IMR-90 (cell line): ENCODE measurements around the gene TUBA8. TPM values are rescaled to one million over a fixed set of nuclear protein-coding genes. Genes with fewer than 3 reads are reported as not detected.

Experiments
- ATAC-seq: fragments of 200-7000 bp; cut with Tn5 transposase; 2 replicates; pipeline ENCODE4 v1.9.1; 2020; ENCODE audit warnings: low read depth, mild to moderate bottlenecking, moderate library complexity
- BruUV-seq: library from RNA; stranded (reverse); fragments of 400-500 nt; replicated peaks from 2 replicates; lab custom pipeline; 2021; lab: Mats Ljungman, UMichigan
- CTCF ChIA-PET: fragments of 300-600 bp; formaldehyde crosslinking; extraction: SDS; loops from one replicate; lab custom pipeline; 2021; ENCODE audit warnings: antibody characterized with exemption; lab: Yijun Ruan, JAX
- POLR2A ChIA-PET: fragments of 300-600 bp; sonication (Branson Sonifier 250); formaldehyde crosslinking; loops from one replicate; lab custom pipeline; 2022; ENCODE audit warnings: antibody characterized with exemption; ENCODE audit not compliant: unreplicated experiment; lab: Charles Lee
- DNase-seq: peaks from one replicate; pipeline ENCODE4 v3.0.0; 2013
- H2AFZ ChIP-seq: replicated peaks from 2 replicates; pipeline ENCODE3; 2013; ENCODE audit warnings: low read length, mild to moderate bottlenecking; ENCODE audit not compliant: poor library complexity
- H2AK5ac ChIP-seq: 2 replicates; pipeline ENCODE4 v1.6.1; 2013; ENCODE audit warnings: low read depth, low read length, inconsistent platforms
- H2AK9ac ChIP-seq: replicated peaks from 2 replicates; pipeline ENCODE3; 2013; ENCODE audit warnings: mild to moderate bottlenecking, low read depth, low read length, moderate library complexity; ENCODE audit not compliant: poor library complexity
- H2BK120ac ChIP-seq: 2 replicates; pipeline ENCODE4 v1.6.1; 2013; ENCODE audit warnings: low read depth, low read length, inconsistent platforms
- H2BK15ac ChIP-seq: 3 replicates; pipeline ENCODE4 v1.6.1; 2013; ENCODE audit warnings: low read depth, low read length, inconsistent platforms
- H2BK20ac ChIP-seq: 2 replicates; pipeline ENCODE4 v1.6.1; 2013; ENCODE audit warnings: low read depth, mild to moderate bottlenecking, inconsistent platforms, low read length, moderate library complexity
- H2BK5ac ChIP-seq: 2 replicates; pipeline ENCODE4 v1.6.1; 2013; ENCODE audit warnings: mild to moderate bottlenecking, low read depth, low read length, inconsistent platforms; ENCODE audit not compliant: poor library complexity, severe bottlenecking
- H3K14ac ChIP-seq: replicated peaks from 2 replicates; pipeline ENCODE4 v1.6.1; 2013; ENCODE audit warnings: low read depth, low read length, inconsistent platforms
- H3K18ac ChIP-seq: 2 replicates; pipeline ENCODE4 v1.6.1; 2013; ENCODE audit warnings: low read depth, low read length, control low read depth
- H3K23ac ChIP-seq: 2 replicates; pipeline ENCODE4 v1.6.1; 2013; ENCODE audit warnings: low read depth, low read length, inconsistent platforms
- H3K27ac ChIP-seq: 2 replicates; pipeline ENCODE4 v1.5.1; 2013; ENCODE audit warnings: mild to moderate bottlenecking, control low read depth, low read length; ENCODE audit not compliant: insufficient read depth
- H3K27me3 ChIP-seq: 2 replicates; pipeline ENCODE4 v1.6.1; 2013; ENCODE audit warnings: low read length; ENCODE audit not compliant: control insufficient read depth, insufficient read depth
- H3K36me3 ChIP-seq: 2 replicates; pipeline ENCODE4 v1.6.1; 2013; ENCODE audit warnings: low read length, mixed read lengths; ENCODE audit not compliant: control insufficient read depth, insufficient read depth
- H3K4ac ChIP-seq: 2 replicates; pipeline ENCODE4 v1.6.1; 2013; ENCODE audit warnings: low read depth, low read length, inconsistent platforms
- H3K4me1 ChIP-seq: 2 replicates; pipeline ENCODE4 v1.6.1; 2013; ENCODE audit warnings: low read length, mixed read lengths; ENCODE audit not compliant: control insufficient read depth, insufficient read depth
- H3K4me2 ChIP-seq: 2 replicates; pipeline ENCODE4 v1.6.1; 2013; ENCODE audit warnings: low read depth, mild to moderate bottlenecking, control low read depth, low read length, moderate library complexity
- H3K4me3 ChIP-seq: 2 replicates; pipeline ENCODE4 v1.5.1; 2013; ENCODE audit warnings: low read depth, mild to moderate bottlenecking, control low read depth, low read length, moderate library complexity; ENCODE audit not compliant: insufficient read depth
- H3K56ac ChIP-seq: 2 replicates; pipeline ENCODE4 v1.6.1; 2013; ENCODE audit warnings: low read length, inconsistent platforms; ENCODE audit not compliant: insufficient read depth; ENCODE audit errors: extremely low read depth
- H3K79me1 ChIP-seq, 2 experiments: 2 replicates each; pipeline ENCODE4 v1.6.1; 2013; ENCODE audit warnings: low read length in 2 of 2, inconsistent platforms in 1 of 2, low read depth in 1 of 2
- H3K9ac ChIP-seq: 2 replicates; pipeline ENCODE4 v1.6.1; 2013; ENCODE audit warnings: low read depth, low read length, control low read depth
- H3K9me1 ChIP-seq: 2 replicates; pipeline ENCODE4 v1.6.1; 2013; ENCODE audit warnings: low read length, inconsistent platforms; ENCODE audit not compliant: insufficient read depth
- H3K9me3 ChIP-seq: 2 replicates; pipeline ENCODE4 v1.6.1; 2013; ENCODE audit warnings: low read length; ENCODE audit not compliant: control insufficient read depth, insufficient read depth
- H4K20me1 ChIP-seq: 2 replicates; pipeline ENCODE4 v1.6.1; 2013; ENCODE audit warnings: low read length, inconsistent platforms; ENCODE audit not compliant: insufficient read depth
- H4K5ac ChIP-seq: 2 replicates; pipeline ENCODE4 v1.6.1; 2013; ENCODE audit warnings: mild to moderate bottlenecking, low read depth, low read length, control low read depth
- H4K8ac ChIP-seq, 2 experiments: 2 replicates each; pipeline ENCODE4 v1.6.1; 2013; ENCODE audit warnings: low read depth in 2 of 2, low read length in 2 of 2, control low read depth in 1 of 2, inconsistent platforms in 1 of 2
- H4K91ac ChIP-seq: 2 replicates; pipeline ENCODE4 v1.6.1; 2013; ENCODE audit warnings: low read depth, low read length, inconsistent platforms; ENCODE audit not compliant: insufficient read depth
- BHLHE40 ChIP-seq: fragments of 150-350 bp; IDR thresholded peaks from 2 replicates; pipeline ENCODE4 v1.6.1; 2016; ENCODE audit warnings: mild to moderate bottlenecking, low read depth, low read length
- CEBPB ChIP-seq: IDR thresholded peaks from 2 replicates; pipeline ENCODE4 v1.6.1; 2012; ENCODE audit warnings: low read depth, low read length, improper control_type of control experiment
- CHD1 ChIP-seq: IDR thresholded peaks from 2 replicates; pipeline ENCODE4 v1.6.1; 2012; ENCODE audit warnings: low read depth, low read length, improper control_type of control experiment
- ELK1 ChIP-seq: fragments of 150-350 bp; IDR thresholded peaks from 2 replicates; pipeline ENCODE4 v1.6.1; 2016; ENCODE audit warnings: low read depth, mild to moderate bottlenecking, low read length, moderate library complexity, borderline replicate concordance
- FOS ChIP-seq: fragments of 150-350 bp; IDR thresholded peaks from 2 replicates; pipeline ENCODE4 v1.6.1; 2016; ENCODE audit warnings: low read depth, low read length
- MAFK ChIP-seq: IDR thresholded peaks from 2 replicates; pipeline ENCODE4 v1.6.1; 2012; ENCODE audit warnings: low read depth, low read length, improper control_type of control experiment
- MAZ ChIP-seq: IDR thresholded peaks from 2 replicates; pipeline ENCODE4 v1.6.1; 2012; ENCODE audit warnings: low read depth, mild to moderate bottlenecking, low read length, improper control_type of control experiment, moderate library complexity, borderline replicate concordance
- MXI1 ChIP-seq: IDR thresholded peaks from 2 replicates; pipeline ENCODE4 v1.6.1; 2012; ENCODE audit warnings: low read depth, mild to moderate bottlenecking, low read length, moderate library complexity, borderline replicate concordance
- NFE2L2 ChIP-seq: fragments of 150-350 bp; IDR thresholded peaks from 2 replicates; pipeline ENCODE4 v1.6.1; 2016; ENCODE audit warnings: low read depth, mild to moderate bottlenecking, low read length
- POLR2A ChIP-seq: IDR thresholded peaks from 2 replicates; pipeline ENCODE4 v1.6.1; 2012; ENCODE audit warnings: mild to moderate bottlenecking, low read depth, low read length
- RAD21 ChIP-seq: IDR thresholded peaks from 2 replicates; pipeline ENCODE4 v1.6.1; 2012; ENCODE audit warnings: low read length, improper control_type of control experiment
- RCOR1 ChIP-seq: IDR thresholded peaks from 2 replicates; pipeline ENCODE4 v1.6.1; 2012; ENCODE audit warnings: mild to moderate bottlenecking, low read length, improper control_type of control experiment; ENCODE audit not compliant: insufficient replicate concordance
- RFX5 ChIP-seq: IDR thresholded peaks from 2 replicates; pipeline ENCODE4 v1.8.0; 2012; ENCODE audit warnings: low read depth, mild to moderate bottlenecking, low read length, moderate library complexity
- SMC3 ChIP-seq: fragments of 150-350 bp; IDR thresholded peaks from 2 replicates; pipeline ENCODE4 v1.6.1; 2016; ENCODE audit warnings: low read depth, mild to moderate bottlenecking, antibody characterized with exemption, low read length, moderate library complexity
- WGBS, 2 experiments: methylation state at CpG; one replicate each; pipeline versions ENCODE4 v1.1.5 to v1.1.7; 2013; ENCODE audit warnings: missing lambda C conversion rate in 2 of 2; ENCODE audit not compliant: insufficient read length in 1 of 2; ENCODE audit errors: extremely low coverage in 2 of 2; 5-methylcytosine and 5-hydroxymethylcytosine counted together
- dilution Hi-C: fragments of 300-500 bp; cut with HindIII; formaldehyde crosslinking; loops from one replicate; pipeline ENCODE4 v1.14.3; 2018; ENCODE audit warnings: low sequenced_read_pairs; ENCODE audit not compliant: unreplicated experiment
- in situ Hi-C: fragments of 300-500 bp; cut with MboI; formaldehyde crosslinking; loops from 3 replicates; pipeline ENCODE4 v1.14.3; 2019; ENCODE audit warnings: low sequenced_read_pairs, inconsistent platforms, mixed read lengths
- intact Hi-C: fragments of 100-400 bp; cut with micrococcal nuclease; formaldehyde crosslinking; loops from 2 replicates; pipeline ENCODE4 v1.10.0; 2022
- polyA plus RNA-seq, 3 experiments: library from polyadenylated mRNA; depleted of rRNA; stranded (reverse); fragments of >200 nt; gene quantifications; 2 replicates each; pipeline ENCODE4 v1.2.3, GENCODE V29; 2012; ENCODE audit warnings: low replicate concordance in 1 of 3
- total RNA-seq: library from RNA; depleted of rRNA; stranded (reverse); fragments of >200 nt; gene quantifications from 2 replicates; pipeline ENCODE4 v1.2.3, GENCODE V29; 2012
- TF ChIP-seq, protein P1 (sequence below): conservative IDR thresholded peaks from 2 replicates; pipeline ENCODE4 v1.5.1; 2012; ENCODE audit warnings: mild to moderate bottlenecking, low read depth, low read length, improper control_type of control experiment
- TF ChIP-seq, protein P2 (sequence below): fragments of 150-350 bp; IDR thresholded peaks from 2 replicates; pipeline ENCODE4 v1.6.1; 2017; ENCODE audit warnings: mild to moderate bottlenecking, antibody characterized with exemption, low read length, low read depth

Gene TUBA8
- total and polyA plus RNA-seq, 2 of the 4 experiments (the other 2 are of a cell fraction): 1.4 to 2.2 TPM

DNA sequence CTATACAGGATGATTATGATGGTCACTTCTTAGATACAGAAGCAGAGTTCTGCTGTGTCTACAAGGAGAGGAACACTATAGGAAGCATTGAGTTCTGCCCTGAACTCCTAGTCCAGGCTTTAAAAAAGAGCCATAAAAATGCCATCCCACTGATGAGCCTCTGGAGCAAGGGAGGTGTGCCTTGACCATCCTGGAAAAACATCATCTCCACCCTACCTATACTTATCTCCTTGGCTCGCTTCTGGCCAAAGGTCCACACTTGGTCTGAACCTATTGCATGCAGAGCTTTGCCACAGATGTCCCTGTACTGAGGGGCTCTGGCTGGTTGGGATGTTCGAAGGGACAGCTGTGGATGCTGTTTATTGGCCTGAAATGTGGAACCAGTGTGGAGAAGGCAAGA lies 37.1 kb upstream of the TUBA8 start:
- no peak overlapping the region for H4K91ac ChIP-seq
- no peaks in the 10 kb centered on the region for H3K27me3 ChIP-seq
- ChIA-PET POLR2A (no interaction called here), CTCF (no interaction called here)
- ATAC-seq: no peak
- in situ Hi-C loops: loop anchor here (5.0 to 25.0 kb wide), 2 partner anchors 241 to 511 kb away; partner anchors contain the start of gene SLC25A18
- no peak overlapping the region for H4K8ac ChIP-seq
- no peak overlapping the region for H2BK15ac ChIP-seq
- intact Hi-C loops: loop anchor here (10.0 kb wide), 2 partner anchors 519 to 999 kb away; no protein-coding TSS in a partner anchor
- H3K56ac ChIP-seq: no peak overlapping the region
- H3K9me3 ChIP-seq: no peaks in the 10 kb centered on the region
- no peak overlapping the region for H3K27ac ChIP-seq
- no peak overlapping the region for H4K5ac ChIP-seq
- H3K36me3 ChIP-seq: no peaks in the 10 kb centered on the region
- H3K9ac ChIP-seq: no peak overlapping the region
- H3K23ac ChIP-seq: no peak overlapping the region
- no peak overlapping the region for H2AFZ ChIP-seq
- H3K4me1 ChIP-seq: peaks cover 2% of the 10 kb centered on the region
- TF ChIP-seq, protein P1, sequence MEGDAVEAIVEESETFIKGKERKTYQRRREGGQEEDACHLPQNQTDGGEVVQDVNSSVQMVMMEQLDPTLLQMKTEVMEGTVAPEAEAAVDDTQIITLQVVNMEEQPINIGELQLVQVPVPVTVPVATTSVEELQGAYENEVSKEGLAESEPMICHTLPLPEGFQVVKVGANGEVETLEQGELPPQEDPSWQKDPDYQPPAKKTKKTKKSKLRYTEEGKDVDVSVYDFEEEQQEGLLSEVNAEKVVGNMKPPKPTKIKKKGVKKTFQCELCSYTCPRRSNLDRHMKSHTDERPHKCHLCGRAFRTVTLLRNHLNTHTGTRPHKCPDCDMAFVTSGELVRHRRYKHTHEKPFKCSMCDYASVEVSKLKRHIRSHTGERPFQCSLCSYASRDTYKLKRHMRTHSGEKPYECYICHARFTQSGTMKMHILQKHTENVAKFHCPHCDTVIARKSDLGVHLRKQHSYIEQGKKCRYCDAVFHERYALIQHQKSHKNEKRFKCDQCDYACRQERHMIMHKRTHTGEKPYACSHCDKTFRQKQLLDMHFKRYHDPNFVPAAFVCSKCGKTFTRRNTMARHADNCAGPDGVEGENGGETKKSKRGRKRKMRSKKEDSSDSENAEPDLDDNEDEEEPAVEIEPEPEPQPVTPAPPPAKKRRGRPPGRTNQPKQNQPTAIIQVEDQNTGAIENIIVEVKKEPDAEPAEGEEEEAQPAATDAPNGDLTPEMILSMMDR: no peak
- no peak for TF ChIP-seq CHD1
- TF ChIP-seq SMC3: no peak
- no peak for TF ChIP-seq MAFK
- TF ChIP-seq NFE2L2: no peak
- TF ChIP-seq RFX5: no peak
- no peak for TF ChIP-seq CEBPB
- TF ChIP-seq MAZ: no peak
- TF ChIP-seq MXI1: no peak
- no peak for TF ChIP-seq FOS
- no peak for TF ChIP-seq RAD21
- TF ChIP-seq RCOR1: no peak
- TF ChIP-seq, protein P2, sequence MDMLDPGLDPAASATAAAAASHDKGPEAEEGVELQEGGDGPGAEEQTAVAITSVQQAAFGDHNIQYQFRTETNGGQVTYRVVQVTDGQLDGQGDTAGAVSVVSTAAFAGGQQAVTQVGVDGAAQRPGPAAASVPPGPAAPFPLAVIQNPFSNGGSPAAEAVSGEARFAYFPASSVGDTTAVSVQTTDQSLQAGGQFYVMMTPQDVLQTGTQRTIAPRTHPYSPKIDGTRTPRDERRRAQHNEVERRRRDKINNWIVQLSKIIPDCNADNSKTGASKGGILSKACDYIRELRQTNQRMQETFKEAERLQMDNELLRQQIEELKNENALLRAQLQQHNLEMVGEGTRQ: no peak
- no peak for TF ChIP-seq BHLHE40
- TF ChIP-seq ELK1: no peak
- no peak for TF ChIP-seq POLR2A
- no peak overlapping the region for H3K4me2 ChIP-seq
- dilution Hi-C loops: no loop called here
- peaks cover 8 to 15% of the 10 kb centered on the region in 2 experiments; a peak in 3 of 4 replicates for H3K79me1 ChIP-seq
- no peak overlapping the region for H2AK9ac ChIP-seq
- no peak for DNase-seq
- no peak overlapping the region for H2BK120ac ChIP-seq
- H3K4me3 ChIP-seq: no peak overlapping the region
- no TSS peak for BruUV-seq
- H2BK5ac ChIP-seq: no peak overlapping the region
- no peak overlapping the region for H3K18ac ChIP-seq
- no CpG with 5 or more reads among the region's 2 CpGs for WGBS, 2 experiments
- H3K9me1 ChIP-seq: no peaks in the 10 kb centered on the region
- no peak overlapping the region for H3K14ac ChIP-seq
- no peaks in the 10 kb centered on the region for H4K20me1 ChIP-seq
- no peak overlapping the region for H2AK5ac ChIP-seq
- H2BK20ac ChIP-seq: no peak overlapping the region
- no peak overlapping the region for H3K4ac ChIP-seq
